Measurements from ENCODE around the gene BEST4. TPM values are rescaled to one million over a fixed set of nuclear protein-coding genes. Genes with fewer than 3 reads are reported as not detected.
A peak's percentile ranks its signal among the peaks of the same experiment; 100 is the strongest.

BEST4 gene
- total and polyA plus RNA-seq, 2 of the 4 experiments (the other 2 are of a cell fraction), result 0.07 TPM; not detected in 1

DNA sequence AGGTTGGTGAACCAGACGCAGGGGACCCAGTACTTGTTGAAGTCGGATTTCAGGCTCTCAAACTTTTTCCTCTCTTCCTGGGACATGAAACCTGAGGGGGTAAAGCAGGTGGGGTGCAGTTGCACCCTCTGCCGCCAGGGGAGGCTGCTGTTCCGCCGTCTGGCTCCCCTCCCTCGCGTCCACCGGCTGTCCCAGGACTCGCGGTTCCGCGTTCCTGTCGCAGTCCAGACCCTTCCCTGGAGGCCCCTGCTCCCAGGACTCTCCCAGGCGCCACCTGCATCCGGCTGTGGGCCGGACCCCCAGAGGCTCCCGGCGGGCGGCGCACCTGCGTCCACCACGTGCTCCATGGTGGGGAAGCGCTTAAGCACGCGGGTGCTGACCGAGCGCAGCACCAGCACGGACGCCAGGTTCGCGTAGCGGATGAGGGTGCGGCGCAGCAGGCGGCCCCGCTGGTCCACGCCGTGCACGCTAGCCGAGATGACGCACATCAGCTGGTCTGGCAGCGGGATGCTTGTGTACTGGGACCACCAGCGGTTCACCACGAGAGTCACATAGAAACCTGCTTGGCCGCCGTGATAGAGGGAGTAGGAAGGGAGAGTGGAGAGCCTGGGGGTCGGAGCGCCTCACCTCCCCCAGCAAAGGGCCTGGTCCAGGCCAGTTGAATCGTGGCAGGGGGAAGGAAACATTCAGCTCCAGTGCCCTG lies 1.7 kb downstream of the BEST4 start (continued):
- TF ChIP-seq RAD21 (IDR thresholded peaks at IDR 0.05; ENCODE audit: low read length) (peak; percentile 83), RFX5 (IDR thresholded peaks at IDR 0.05; ENCODE audit: low read depth, low read length) (no peak)

DNA sequence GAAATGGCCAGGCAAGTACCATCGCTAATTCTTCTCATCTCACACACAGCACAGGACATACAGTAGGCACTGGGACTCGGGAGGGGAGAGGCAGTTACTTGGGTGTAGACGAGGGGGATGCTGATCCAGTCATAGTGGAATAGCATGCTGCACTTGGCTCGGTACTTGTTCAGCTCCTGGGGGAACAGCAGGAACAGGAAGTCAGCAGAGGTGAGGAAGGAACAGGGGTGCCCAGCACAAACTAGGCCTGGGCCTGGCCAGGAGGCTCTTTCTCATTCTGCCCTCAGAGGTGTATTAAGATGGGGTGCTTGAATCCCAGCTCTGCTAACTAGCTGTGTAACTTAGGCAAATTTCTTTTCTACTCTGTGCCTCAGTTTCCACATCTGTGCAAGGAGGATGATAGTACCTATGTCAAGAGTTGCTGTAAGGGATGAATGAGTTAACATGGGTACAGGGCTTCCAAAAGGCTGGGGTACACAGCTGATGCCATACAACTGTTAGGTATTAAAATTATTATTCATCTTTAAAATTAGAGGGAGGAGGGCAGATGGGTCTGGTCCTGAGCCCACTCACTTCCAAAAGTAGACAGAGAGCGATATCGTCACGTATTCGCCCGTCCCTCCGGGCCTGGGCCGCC lies 2.4 kb downstream of the BEST4 start:
- H3K4ac ChIP-seq (ENCODE audit: low read depth, low read length), result 0 out of 2 replicates have a peak overlapping the region, but pooled peaks have one; percentile 21
- 0 out of 2 replicates have a peak, but pooled peaks cover 7% of the 10 kb centered on the region for H4K20me1 ChIP-seq (ENCODE audit: insufficient read depth, low read length)
- H3K36me3 ChIP-seq (ENCODE audit: control insufficient read depth, insufficient read depth, low read length), result peaks cover 8% of the 10 kb centered on the region
- no peak overlapping the region for H3K56ac ChIP-seq (ENCODE audit: extremely low read depth, insufficient read depth, low read length)
- H3K18ac ChIP-seq (ENCODE audit: low read depth, low read length), result no peak overlapping the region
- ChIA-PET CTCF (interaction anchor here (1.4 kb wide), 1 partner anchor 14 kb away, joined by 9 read pairs; the partner anchor contains the start of gene PLK3), POLR2A (ENCODE audit: unreplicated experiment) (no interaction called here)
- H2AK9ac ChIP-seq (replicated peaks; ENCODE audit: low read depth, low read length, poor library complexity), result no peak overlapping the region
- H3K9ac ChIP-seq (ENCODE audit: low read depth, low read length), result no peak overlapping the region
- H3K4me2 ChIP-seq (ENCODE audit: low read depth, low read length), result peak overlapping the region; percentile 58; the same call in 1 of the 2 replicates
- H3K23ac ChIP-seq (ENCODE audit: low read depth, low read length), result peak overlapping the region; percentile 51
- H2BK15ac ChIP-seq (ENCODE audit: low read depth, low read length), result no peak overlapping the region
- dilution Hi-C loops (cut with HindIII; ENCODE audit: low sequenced_read_pairs, unreplicated experiment), result no loop called here
- no peak for TF ChIP-seq MAFK (IDR thresholded peaks at IDR 0.05; ENCODE audit: low read depth, low read length)
- TF ChIP-seq RAD21 (IDR thresholded peaks at IDR 0.05; ENCODE audit: low read length), result no peak
- TF ChIP-seq, protein P1, sequence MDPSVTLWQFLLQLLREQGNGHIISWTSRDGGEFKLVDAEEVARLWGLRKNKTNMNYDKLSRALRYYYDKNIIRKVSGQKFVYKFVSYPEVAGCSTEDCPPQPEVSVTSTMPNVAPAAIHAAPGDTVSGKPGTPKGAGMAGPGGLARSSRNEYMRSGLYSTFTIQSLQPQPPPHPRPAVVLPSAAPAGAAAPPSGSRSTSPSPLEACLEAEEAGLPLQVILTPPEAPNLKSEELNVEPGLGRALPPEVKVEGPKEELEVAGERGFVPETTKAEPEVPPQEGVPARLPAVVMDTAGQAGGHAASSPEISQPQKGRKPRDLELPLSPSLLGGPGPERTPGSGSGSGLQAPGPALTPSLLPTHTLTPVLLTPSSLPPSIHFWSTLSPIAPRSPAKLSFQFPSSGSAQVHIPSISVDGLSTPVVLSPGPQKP (IDR thresholded peaks at IDR 0.05; ENCODE audit: borderline replicate concordance, low read depth, low read length), result no peak
- TF ChIP-seq FOS (IDR thresholded peaks at IDR 0.05; ENCODE audit: low read depth, low read length), result no peak
- TF ChIP-seq, protein P2, sequence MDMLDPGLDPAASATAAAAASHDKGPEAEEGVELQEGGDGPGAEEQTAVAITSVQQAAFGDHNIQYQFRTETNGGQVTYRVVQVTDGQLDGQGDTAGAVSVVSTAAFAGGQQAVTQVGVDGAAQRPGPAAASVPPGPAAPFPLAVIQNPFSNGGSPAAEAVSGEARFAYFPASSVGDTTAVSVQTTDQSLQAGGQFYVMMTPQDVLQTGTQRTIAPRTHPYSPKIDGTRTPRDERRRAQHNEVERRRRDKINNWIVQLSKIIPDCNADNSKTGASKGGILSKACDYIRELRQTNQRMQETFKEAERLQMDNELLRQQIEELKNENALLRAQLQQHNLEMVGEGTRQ (IDR thresholded peaks at IDR 0.05; ENCODE audit: low read depth, low read length), result no peak
- TF ChIP-seq POLR2A (IDR thresholded peaks at IDR 0.05; ENCODE audit: low read depth, low read length), result no peak
- no peak for TF ChIP-seq BHLHE40 (IDR thresholded peaks at IDR 0.05; ENCODE audit: low read depth, low read length)
- no peak for TF ChIP-seq NFE2L2 (IDR thresholded peaks at IDR 0.05; ENCODE audit: low read depth, low read length)
- TF ChIP-seq RCOR1 (IDR thresholded peaks at IDR 0.05; ENCODE audit: insufficient replicate concordance, low read length), result no peak
- H2AK5ac ChIP-seq (ENCODE audit: low read depth, low read length), result peak overlapping the region; percentile 80; the same call in 1 of the 2 replicates
- in situ Hi-C loops (cut with MboI; ENCODE audit: low sequenced_read_pairs), result no loop called here
- peak overlapping the region in 1 of 2 experiments; percentile 79; a peak in 1 of 4 replicates for H4K8ac ChIP-seq (ENCODE audit: low read depth in 2 of 2, low read length in 2 of 2)
- no peaks in the 10 kb centered on the region for H3K9me3 ChIP-seq (ENCODE audit: control insufficient read depth, insufficient read depth, low read length)
- H3K9me1 ChIP-seq (ENCODE audit: insufficient read depth, low read length), result 0 out of 2 replicates have a peak, but pooled peaks cover 4% of the 10 kb centered on the region
- no peak overlapping the region for H2BK5ac ChIP-seq (ENCODE audit: low read depth, low read length, poor library complexity, severe bottlenecking)
- no peak for ATAC-seq (ENCODE audit: low read depth)
- H2AFZ ChIP-seq (replicated peaks; ENCODE audit: low read length, poor library complexity), result peak overlapping the region; percentile 95
- intact Hi-C loops (cut with micrococcal nuclease), result no loop called here
- H3K27ac ChIP-seq (ENCODE audit: insufficient read depth, low read length), result no peak overlapping the region
- no peak overlapping the region for H4K91ac ChIP-seq (ENCODE audit: insufficient read depth, low read depth, low read length)
- peaks cover 8% of the 10 kb centered on the region; the same call in 1 of the 2 replicates for H3K4me1 ChIP-seq (ENCODE audit: control insufficient read depth, insufficient read depth, low read length)
- H3K14ac ChIP-seq (replicated peaks; ENCODE audit: low read depth, low read length), result no peak overlapping the region
- no CpG with 5 or more reads among the region's 11 CpGs for WGBS, 2 experiments (ENCODE audit: extremely low coverage in 2 of 2, insufficient read length in 1 of 2)
- no peak overlapping the region for H4K5ac ChIP-seq (ENCODE audit: low read depth, low read length)
- H2BK20ac ChIP-seq (ENCODE audit: low read depth, low read length), result no peak overlapping the region
- H3K79me1 ChIP-seq (ENCODE audit: low read depth in 1 of 2, low read length in 2 of 2), result peaks cover 0 to 7% of the 10 kb centered on the region in 2 experiments; a peak in 2 of 4 replicates
- BruUV-seq (replicated peaks), result no TSS peak
- no peak overlapping the region; the same call in 1 of the 2 replicates for H2BK120ac ChIP-seq (ENCODE audit: low read depth, low read length)
- no peak for DNase-seq
- no peaks in the 10 kb centered on the region; the same call in 1 of the 2 replicates for H3K27me3 ChIP-seq (ENCODE audit: control insufficient read depth, insufficient read depth, low read length)
- H3K4me3 ChIP-seq (ENCODE audit: insufficient read depth, low read depth, low read length), result no peak overlapping the region
